HG03196 (cell line): ENCODE measurements around the gene ZSCAN22.

Experiments used
- ATAC-seq: cut with Tn5 transposase; IDR thresholded peaks from one replicate; pipeline ENCODE4 v1.9.1; 2021; ENCODE audit not compliant: unreplicated experiment

Gene ZSCAN22

DNA sequence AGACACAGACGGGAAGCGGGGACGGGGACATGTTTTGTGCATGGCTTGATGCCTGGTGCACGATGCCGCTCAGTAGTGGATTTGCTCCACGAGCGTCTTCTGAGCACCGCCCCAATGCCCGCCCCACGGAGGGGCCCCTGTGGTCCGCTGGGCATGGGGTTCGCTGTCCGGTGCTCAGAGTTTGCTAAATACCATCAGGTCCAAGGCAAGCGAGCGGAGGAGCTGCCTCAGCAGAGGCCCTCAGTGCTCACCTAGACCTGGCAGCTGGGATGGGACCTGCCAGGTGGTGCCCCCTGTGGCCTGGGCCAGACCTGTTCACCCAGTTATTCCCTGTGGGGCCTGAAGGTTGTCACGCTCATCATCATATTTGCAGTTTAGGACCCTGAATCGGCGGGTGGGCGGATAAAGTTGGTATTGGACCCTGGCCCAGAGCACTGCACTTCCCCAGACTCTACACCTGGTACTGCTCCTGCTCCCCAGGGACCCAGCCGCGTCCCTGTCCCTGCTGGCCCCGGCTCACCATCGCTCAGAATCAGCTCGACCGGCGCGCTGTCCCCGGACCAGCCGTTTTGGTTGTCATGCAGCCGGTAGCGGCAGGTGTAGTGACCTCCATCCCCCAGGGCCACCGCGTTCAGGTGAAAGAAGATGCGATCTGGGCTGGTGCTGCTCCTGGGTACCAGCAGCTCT, 24.2 kb downstream of the ZSCAN22 start:
- no peak for ATAC-seq

DNA sequence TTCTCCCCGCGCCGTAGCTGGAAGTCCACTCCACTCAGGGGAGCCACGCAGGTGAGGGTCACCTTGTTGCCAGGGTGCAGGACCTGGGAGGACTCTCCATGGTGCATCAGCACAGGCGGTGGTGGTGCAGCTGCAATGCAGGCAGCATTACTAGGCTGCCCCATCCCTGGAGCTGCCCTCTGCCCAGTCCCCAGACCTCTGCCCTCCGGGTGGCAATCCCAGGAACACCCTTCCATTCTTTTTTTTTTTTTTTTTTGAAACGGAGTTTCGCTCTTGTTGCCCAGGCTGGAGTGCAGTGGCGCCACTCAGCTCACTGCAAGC, 24.7 kb downstream of the ZSCAN22 start:
- no peak for ATAC-seq

DNA sequence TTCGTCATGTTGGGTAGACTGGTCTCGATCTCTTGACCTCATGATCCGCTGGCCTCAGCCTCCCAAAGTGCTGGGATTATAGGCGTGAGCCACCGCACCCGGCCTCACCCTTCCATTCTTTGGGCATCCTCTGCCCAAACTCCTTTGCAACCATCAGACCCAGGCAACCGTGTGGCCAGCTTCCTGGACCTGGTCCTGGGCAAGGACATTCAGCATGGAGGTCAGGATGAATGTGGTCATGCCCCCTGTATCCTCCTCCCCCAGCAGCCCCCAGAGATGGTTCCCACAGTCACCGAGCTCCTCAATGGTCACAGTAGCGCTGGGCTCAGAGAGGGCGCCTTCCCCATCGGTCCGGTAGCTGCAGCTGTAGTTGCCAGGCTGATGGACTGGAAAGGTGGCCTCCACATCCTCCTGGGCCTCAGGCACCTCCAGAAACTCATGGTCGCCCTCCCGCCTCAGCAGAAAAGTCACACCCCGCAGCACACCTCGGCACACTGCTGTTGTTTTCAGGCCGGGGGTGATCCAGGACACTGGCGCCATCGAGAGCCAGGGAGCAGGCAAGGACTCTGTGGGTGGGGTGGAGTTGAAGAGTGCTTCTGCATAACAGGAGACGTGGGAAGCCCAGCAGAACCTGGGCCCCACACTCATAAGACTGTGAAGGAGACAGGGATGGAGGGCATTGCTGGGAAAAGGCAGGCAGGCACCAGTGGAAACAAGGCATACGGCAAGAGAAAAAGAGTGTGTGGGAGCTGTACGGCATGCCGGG, 25.4 kb downstream of the ZSCAN22 start:
- ATAC-seq, result no peak

DNA sequence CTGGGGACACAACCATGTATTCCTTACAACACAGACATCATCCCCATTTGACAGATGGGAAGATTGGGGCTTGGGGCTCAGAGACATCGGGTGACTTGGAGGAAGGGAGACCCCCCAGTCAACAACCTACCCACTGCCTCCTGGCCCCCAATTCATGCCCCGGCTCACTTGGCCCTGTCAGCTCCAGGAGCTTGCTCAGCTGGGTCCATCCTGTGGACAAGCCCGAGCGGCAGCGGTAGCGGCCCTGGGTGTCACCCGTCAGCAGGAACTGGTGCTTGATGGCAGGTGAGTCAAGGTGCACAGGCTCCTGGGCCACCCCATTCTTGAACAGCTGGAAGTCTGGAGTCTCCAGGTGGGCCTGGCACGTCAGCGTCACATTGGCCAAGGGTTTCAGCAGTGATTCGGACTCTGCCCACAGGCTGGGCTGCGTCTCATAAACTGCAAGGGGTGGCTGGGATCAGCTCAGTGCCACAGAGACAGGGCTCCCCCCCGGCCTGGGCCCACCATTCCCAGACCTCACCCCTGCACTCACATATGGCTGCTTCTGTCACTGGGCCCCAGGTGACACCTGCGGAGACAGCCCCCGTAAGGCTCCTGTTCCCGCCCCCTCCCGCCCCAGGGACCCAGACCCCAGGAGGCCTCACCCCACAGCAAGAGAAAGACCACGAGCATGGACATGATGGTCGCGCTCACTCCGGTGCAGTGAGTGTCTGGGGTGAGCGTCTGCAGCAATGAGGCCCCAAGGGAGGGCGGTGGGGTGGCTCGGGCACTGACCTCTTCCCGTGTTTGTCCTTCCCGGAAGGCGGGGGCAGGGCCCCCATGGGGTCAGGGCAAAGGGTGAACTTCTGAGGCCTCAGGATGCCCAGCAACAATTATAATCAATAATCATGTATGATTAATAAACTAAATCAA, 26.2 kb downstream of the ZSCAN22 start, which contains the start of gene A1BG:
Gene A1BG (minus strand): TSS at position 733 of the 912 bp plus-strand sequence. CDS start 55 bp downstream, at position 678.
- no peak for ATAC-seq

DNA sequence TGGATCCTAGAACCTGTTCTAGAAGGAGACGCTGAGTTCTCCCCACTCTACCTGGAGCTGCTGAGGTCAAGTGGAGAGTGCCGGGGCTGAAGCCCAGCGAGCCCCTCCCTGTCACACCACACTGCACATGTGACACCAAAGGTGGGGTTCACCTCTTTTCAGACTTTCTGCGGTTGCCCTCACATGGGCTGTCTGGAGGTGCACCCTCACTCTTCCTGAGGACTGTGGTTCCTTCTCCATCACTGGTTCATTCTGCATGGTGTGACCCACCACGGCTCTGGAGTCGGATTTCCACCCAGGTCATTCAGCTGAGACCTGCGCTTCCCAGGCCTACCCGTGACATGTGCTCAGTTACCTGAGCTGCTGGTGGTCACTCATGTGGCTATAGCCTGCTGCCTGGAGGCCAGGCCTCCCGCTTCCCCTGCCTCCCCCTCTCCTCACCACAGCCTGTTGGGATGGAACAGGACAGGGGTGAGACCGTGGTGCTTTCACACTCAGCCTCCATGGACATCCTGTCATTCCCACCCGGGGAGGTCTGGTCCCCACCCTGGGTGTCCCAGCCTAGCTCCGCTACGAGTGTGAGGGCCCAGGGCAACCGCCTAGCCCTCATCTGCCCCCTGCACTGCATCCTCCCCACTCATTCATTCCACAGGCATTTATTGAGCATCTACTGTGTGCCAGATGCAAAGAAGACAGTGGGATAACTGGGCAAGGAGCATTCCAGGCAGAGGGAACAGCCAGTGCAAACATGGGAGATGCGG, 27.1 kb downstream of the ZSCAN22 start:
- no peak for ATAC-seq

DNA sequence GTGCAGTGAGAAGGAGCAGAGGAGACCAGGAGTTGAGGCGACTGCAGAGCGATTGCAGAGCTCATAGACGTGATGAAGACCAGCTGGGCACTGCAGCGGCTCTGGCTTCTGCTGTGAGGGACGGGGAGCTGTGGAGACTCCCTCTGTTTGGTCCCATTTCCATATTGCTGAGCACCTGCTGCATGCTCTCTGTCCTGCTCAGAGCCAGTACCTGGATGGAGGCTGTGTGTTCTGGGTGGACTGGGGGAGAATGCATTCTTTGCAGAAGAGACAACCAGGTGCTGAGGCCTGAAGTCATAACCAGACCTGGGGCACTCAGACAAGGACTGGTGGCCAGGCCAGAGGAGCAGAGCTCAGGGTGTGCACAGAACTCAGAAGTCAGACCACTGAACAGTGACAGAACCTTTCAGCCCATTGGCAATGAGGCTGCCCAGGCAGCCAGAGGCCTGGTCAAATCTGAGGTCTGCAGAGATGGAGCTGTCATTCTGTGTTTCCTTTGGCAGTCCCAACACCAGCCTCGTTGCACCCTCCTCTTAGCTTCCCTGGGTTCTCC, 27.8 kb downstream of the ZSCAN22 start:
- no peak for ATAC-seq

DNA sequence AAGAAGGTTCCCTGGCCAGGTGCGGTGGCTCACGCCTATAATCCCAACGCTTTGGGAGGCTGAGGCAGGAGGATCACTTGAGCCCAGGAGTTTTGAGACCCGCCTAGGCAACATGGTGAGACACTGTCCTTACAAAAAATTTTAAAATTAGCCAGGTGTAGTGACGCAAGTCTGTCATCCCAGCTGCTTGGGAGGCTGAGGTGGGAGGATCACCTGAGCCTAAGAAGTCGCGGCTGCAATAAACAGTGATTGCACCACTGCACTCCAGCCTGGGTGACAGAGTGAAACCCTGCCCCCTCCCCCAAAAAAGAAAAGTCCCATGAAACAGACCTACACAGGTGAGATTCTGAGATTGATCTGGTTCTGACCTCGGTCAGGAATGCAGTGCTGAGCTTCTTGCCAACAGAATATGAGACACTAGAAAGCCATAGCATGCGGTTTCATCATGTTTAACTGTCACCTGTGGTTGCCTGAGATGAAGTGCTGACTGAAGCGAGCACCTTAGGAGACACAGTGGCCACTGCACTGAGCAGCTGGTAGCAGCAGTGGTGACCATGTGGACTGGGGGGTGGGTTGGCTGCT, 28.5 kb downstream of the ZSCAN22 start:
- ATAC-seq, result no peak

DNA sequence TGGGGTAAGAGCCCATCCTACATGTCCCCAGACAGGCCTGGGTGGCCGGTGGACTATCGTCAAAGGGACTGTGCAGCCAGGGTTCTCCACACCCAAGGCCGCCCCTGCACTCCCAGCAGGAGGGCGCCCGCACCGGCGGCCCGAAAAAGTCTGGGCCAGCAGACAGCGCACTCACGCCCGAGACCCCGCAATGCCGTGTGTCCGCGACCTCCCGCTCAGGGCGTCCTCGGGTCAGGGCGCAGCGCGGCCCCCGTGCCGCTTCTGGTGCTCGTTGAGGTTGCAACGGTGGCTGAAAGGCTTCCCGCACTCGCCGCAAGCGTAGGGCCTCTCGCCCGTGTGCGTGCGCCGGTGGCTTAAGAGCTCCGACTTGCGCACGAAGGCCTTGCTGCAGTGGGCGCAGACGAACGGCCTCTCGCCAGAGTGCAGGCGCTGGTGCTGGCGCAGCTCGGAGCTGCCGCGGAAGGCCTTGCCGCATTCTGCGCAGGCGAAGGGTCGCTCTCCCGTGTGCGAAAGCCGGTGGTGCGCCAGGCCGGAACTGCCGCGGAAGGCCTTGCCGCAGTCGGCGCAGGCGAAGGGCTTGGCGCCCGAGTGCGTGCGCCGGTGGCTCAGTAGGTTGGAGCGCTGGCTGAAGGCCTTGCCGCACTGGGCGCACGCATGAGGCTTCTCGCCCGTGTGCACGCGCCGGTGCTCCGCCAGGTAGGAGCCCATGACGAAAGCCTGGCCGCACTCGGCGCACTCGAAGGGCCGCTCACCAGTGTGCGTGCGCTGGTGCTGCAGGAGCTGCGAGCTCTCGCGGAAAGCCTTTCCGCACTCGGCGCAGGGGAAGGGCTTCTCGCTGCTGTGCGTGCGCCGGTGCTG, 29.3 kb downstream of the ZSCAN22 start:
- no peak for ATAC-seq

DNA sequence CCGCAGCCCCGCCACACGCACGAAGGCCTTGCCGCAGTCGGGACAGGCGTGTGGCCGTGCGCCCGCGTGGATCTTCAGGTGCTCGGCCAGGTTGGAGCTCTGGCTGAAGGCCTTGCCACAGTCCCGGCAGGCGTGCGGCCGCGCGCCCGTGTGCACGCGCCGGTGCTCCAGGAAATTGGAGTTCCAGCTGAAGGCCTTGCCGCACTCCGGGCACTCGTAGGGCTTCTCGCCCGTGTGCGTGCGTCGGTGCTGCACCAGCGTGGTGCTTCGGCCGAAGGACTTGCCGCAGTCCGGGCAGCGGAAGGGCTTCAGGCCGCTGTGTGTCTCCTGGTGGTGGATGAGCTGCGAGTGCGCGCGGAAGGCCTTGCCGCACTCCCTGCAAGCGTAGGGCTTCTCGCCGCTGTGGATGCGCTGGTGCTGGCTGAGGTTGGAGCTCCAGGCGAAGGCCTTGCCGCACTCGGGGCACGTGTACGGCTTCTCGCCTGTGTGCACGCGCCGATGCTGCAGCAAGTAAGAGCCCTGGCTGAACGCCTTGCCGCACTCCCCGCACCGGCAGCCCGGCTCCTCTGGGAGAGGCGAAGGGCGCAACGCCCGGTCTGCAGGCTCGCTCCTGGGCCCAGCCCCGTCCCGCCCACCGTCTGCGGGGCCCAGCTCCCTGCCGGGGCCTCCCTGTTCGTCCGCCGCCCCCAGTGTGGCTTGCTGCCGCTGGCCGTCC, 30.1 kb downstream of the ZSCAN22 start:
- ATAC-seq, result no peak

DNA sequence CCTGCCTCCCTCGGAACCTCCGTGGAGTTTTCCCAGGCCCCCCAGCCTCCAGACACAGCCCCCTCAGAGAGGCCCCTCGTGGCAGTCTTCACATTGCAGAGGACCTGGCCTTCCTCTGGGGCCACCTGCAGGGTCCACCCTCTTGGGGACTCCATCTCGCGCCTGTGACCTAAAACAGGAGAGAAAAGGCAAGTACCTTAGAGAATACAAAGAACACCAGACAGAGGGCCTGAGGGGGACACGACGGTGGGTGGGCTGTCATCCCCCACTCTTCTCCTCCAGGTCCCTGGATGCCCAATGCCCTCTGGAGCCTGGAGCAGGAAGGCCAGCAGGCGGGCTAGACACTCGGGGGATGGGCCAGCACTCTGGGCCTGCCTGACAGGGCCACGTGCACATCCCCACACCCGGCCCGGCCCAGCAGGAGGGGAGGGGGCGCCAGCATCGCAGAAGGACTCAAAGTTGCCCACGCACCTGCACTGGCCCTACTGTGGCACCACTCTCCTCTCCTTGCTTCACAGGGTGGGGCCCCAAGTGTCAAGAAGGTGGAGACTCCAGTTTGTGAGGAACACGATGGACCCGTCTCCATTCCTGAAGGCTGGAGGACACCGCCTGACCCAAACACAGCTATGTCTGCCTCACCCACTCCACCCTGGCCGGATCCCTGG, 30.8 kb downstream of the ZSCAN22 start:
- ATAC-seq, result no peak

DNA sequence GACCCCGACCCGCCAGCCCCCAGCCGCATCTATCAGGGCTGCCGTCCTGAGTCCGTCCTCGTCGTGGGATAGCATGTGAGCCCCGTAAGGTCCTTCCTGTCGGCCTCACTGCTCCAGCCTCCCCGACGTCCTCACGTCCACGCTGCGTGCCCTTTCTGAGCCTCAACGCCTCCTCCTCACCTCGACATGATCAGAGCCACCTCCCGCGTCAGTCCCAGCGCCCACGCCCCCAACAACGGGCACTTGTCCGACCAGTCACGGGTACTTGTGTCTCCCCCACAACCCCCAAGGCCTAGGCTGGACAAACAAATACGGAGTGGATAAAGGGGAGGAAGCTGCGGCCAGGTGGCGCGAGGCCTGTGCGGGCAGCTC, 35.1 kb downstream of the ZSCAN22 start:
- ATAC-seq, result peak; percentile 18

DNA sequence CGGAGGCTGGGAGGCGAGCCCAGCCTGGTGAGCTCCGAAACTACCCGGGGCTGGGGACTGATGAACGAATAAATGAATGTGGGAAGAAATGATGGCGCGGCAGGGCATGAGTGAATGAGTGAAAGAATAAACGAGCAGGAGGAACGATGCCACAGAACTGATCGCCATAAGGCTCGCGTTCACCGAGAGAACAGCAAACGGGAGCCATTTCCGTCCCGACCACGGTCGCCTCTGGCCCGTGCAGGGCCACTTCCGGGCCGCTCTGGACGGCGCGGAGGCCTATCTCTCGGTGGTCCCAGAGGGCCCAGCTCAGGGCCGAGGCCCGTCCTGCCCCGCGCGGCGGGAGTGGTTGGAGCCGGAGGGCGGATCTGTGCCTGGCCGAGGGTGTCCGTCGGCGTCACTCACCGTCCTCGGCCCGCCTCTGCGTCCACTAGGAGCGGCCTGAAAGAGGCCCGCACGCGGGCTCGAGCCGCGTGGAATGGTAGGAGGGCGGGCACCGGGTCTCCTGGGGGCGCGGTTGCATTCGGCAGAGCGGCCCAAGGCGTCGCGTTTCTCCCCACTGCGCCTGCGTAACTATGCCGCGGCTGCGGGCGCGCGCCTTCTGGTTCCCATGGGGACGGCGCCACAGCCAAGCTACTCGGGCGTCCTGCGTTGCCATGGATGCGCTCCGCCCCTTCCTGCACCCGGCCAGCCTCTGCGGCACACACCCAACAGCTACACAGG, 35.6 kb downstream of the ZSCAN22 start, which contains the start of gene ZNF497:
Gene ZNF497 (minus strand): TSS at position 480 of the 723 bp plus-strand sequence. CDS start 5,116 bp downstream, outside the sequence.
- ATAC-seq, result peak; percentile 90

DNA sequence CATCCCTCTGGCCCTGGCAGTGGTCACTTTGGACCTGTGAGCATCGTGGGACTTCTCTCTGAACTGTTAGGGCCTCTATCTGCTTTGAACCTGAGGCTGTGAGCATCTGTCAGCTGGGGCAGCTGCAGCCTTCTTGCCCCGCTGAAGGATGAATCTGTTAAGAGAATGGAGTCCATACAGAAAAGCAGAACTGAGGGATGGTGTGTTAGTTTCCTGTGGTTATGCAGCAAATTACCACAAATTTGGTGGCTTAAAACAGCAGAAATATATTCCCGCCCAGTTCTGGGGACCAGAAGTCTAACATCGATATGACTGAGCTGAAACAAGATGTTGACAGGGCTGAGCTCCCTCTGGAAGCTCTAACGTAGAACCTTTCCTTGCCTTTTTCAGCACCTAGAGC, 37.4 kb downstream of the ZSCAN22 start:
- no peak for ATAC-seq

DNA sequence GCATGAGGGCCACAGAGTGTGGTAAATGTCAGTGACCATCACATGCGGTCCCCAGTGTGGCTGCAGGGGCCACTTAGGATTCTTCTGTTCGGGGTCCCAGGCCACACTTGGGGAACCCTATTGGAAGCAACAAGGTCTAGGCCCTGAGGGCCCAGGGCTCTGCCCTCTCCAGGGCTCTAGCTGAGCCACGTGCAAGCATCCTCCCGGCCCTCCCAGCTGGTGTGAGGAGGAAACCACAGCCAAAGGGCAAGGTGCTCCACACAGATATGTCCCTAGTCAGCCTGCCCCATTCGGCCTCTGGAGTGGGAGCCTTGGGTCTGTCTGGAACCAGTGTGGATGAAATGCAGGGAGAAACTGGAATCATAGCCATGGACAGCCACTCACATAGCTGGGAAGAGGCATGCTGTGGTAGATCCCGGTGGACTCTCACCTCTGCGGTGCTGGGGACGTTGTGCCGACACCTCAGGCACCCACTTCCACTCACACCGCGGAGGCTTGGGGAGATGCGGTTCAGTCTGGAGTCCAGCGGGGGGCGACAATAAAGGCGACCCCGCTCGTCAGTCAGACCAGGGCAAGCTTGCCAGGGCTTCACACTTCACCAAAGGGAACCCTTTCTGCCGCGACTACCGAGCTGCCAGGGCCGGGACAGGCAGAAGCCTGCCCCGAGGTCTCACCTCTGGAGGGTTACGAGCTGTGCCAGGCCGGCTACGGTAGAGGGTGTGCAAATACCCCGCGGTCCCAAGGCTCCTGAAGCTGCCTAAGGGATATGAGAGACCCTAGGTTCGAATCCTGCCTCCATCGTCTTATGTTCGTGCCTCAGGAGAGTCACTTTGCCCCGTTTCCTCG, 40.0 kb downstream of the ZSCAN22 start:
- ATAC-seq, result no peak

DNA sequence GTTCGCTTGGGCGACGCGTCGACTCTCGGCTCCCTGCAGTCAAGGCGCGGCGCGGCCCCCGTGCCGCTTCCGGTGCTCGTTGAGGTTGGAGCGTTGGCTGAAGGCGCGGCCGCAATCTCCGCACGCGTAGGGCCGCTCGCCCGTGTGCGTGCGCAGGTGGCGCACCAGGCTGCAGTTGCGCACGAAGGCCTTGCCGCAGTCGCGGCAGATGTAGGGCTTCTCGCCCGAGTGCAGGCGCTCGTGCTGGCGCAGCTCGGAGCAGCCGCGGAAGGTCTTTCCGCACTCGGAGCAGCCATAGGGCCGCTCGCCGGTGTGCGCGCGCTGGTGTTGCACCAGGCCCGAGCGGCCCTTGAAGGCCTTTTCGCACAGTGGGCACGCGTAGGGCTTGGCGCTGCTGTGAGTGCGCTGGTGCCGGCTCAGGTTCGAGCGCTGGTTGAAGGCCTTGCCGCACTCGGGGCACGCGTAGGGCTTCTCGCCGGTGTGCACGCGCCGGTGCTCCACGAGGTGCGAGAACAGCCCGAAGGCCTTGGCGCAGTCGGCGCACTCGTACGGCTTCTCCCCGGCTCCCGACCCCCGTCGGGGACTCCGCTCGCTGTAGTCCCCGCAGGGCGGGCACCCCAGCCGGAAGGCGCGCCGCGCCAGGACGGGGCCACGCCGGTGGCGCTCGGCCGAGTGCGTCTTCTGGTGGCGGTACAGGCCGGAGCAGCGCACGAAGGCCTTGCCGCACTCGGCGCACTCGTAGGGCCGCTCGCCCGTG, 41.1 kb downstream of the ZSCAN22 start:
- ATAC-seq, result no peak
